Breast epithelium (tissue), 4 donors: ENCODE data around the gene ZNF81. TPM values are rescaled to one million over a fixed set of nuclear protein-coding genes. Genes with fewer than 3 reads are reported as not detected.

Source experiments
- DNase-seq, 2 donors: peaks; one replicate each; pipeline ENCODE4 v3.0.0-alpha.2; 2019; ENCODE audit warnings: low spot score in 2 of 2
- H3K27ac ChIP-seq, 2 donors: fragments of 200-600 bp; sonication (generic) in 1 of 2; one replicate each; pipeline ENCODE4 v1.5.1; 2016 to 2019; ENCODE audit warnings: mild to moderate bottlenecking in 1 of 2
- H3K27me3 ChIP-seq, 2 donors: fragments of 200-600 bp; sonication (generic) in 1 of 2; one replicate each; pipeline versions ENCODE4 v1.5.1 to v1.6.0; 2017 to 2019; ENCODE audit warnings: control low read depth in 1 of 2, mild to moderate bottlenecking in 1 of 2
- H3K36me3 ChIP-seq: fragments of 200-600 bp; one replicate; pipeline ENCODE4 v1.5.1; 2019
- H3K4me1 ChIP-seq, 2 donors: fragments of 200-600 bp; sonication (generic); one replicate each; pipeline ENCODE4 v1.5.1; 2016 to 2019; ENCODE audit warnings: control low read depth in 1 of 2
- H3K4me3 ChIP-seq, 3 donors: fragments of 200-600 bp; sonication (generic); 1 replicate in 2 of 3; 2 replicates in 1 of 3; pipeline ENCODE4 v1.5.1; 2016 to 2019; ENCODE audit warnings: mild to moderate bottlenecking in 3 of 3, moderate library complexity in 2 of 3
- H3K9me3 ChIP-seq, 2 donors: fragments of 200-600 bp; sonication (generic) in 1 of 2; one replicate each; pipeline ENCODE4 v1.5.1; 2016 to 2019; ENCODE audit warnings: control low read depth in 1 of 2
- CTCF ChIP-seq, 3 donors: fragments of 450-650 bp; IDR thresholded peaks; one replicate each; pipeline ENCODE4 v1.5.1; 2016 to 2017; ENCODE audit warnings: antibody characterized with exemption in 3 of 3, mild to moderate bottlenecking in 3 of 3, moderate library complexity in 3 of 3
- POLR2A ChIP-seq: fragments of 450-650 bp; IDR thresholded peaks from one replicate; pipeline ENCODE4 v1.6.1; 2016; ENCODE audit warnings: antibody characterized with exemption, mild to moderate bottlenecking, moderate library complexity
- POLR2AphosphoS5 ChIP-seq, 3 donors: sonication (generic); formaldehyde crosslinking; IDR thresholded peaks; one replicate each; pipeline ENCODE4 v1.6.1; 2017; ENCODE audit warnings: antibody characterized with exemption in 3 of 3
- intact Hi-C: fragments of 100-400 bp; cut with DNase I; formaldehyde crosslinking; loops from one replicate; pipeline ENCODE4 v1.15.1; 2023; ENCODE audit warnings: low total_unique reads
- total RNA-seq, 3 donors: library from RNA; depleted of rRNA; stranded (reverse); fragments of >200 nt; gene quantifications; one replicate each; pipeline ENCODE4 v1.1.0, GENCODE V29; 2016

The ZNF81 gene
- total RNA-seq, 3 donors from 2014 or later = 6.4 to 11.1 (median 10.2) TPM

DNA sequence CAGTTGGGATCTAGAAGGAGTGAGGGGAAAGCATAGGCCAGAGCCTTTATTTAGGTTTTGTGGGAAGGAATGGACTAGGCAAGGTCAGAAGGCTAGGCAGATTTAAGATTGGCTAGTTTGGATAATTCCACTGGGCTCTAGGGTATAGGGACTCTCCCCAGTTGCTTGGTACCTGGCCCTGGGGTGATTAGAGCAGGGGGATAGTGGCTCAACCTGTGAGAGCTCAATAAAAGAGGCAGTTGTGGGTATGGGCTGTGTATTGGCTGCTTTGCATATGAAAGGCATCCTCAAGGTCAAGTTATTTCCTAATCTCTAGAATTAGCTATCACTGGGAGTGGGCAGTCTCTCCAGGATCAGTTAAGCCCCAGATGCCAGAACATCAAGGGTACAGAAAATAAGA, 61.3 kb downstream of the ZNF81 start:
- no peaks in the 10 kb centered on the region for H3K4me1 ChIP-seq
- H3K27me3 ChIP-seq = peaks cover 0 to 5% of the 10 kb centered on the region in 2 donors
- TF ChIP-seq CTCF (IDR thresholded peaks at IDR 0.05) (no peak), POLR2A (no peak), POLR2AphosphoS5 (IDR thresholded peaks at IDR 0.05) (no peak)
- no peak overlapping the region for H3K4me3 ChIP-seq
- no peak for DNase-seq
- H3K9me3 ChIP-seq = peaks cover 0 to 5% of the 10 kb centered on the region in 2 donors
- H3K36me3 ChIP-seq = no peaks in the 10 kb centered on the region
- no peak overlapping the region for H3K27ac ChIP-seq
- intact Hi-C loops = no loop called here

GRCh38 chrX:47900833-47901232, 64.1 kb downstream of the ZNF81 start:
- no peak overlapping the region for H3K4me3 ChIP-seq
- peaks cover 0 to 5% of the 10 kb centered on the region in 2 donors for H3K27me3 ChIP-seq
- intact Hi-C loops = no loop called here
- no peaks in the 10 kb centered on the region for H3K9me3 ChIP-seq
- no peak for TF ChIP-seq CTCF (IDR thresholded peaks at IDR 0.05)
- TF ChIP-seq POLR2A = no peak
- TF ChIP-seq POLR2AphosphoS5 (IDR thresholded peaks at IDR 0.05) = no peak
- H3K27ac ChIP-seq = no peak overlapping the region
- no peak for DNase-seq
- no peaks in the 10 kb centered on the region for H3K4me1 ChIP-seq
- no peaks in the 10 kb centered on the region for H3K36me3 ChIP-seq

GRCh38 chrX:47902161-47902560, 65.5 kb downstream of the ZNF81 start:
- intact Hi-C loops = no loop called here
- Histone ChIP-seq H3K27me3 (peaks cover 0 to 5% of the 10 kb centered on the region in 2 donors), H3K27ac (no peak overlapping the region), H3K9me3 (no peaks in the 10 kb centered on the region), H3K36me3 (no peaks in the 10 kb centered on the region), H3K4me3 (no peak overlapping the region), H3K4me1 (no peaks in the 10 kb centered on the region)
- DNase-seq = no peak
- TF ChIP-seq CTCF (IDR thresholded peaks at IDR 0.05) (no peak), POLR2AphosphoS5 (IDR thresholded peaks at IDR 0.05) (no peak), POLR2A (no peak)

GRCh38 chrX:47915886-47916493, 79.3 kb downstream of the ZNF81 start:
- H3K4me1 ChIP-seq = no peaks in the 10 kb centered on the region
- no peak overlapping the region for H3K4me3 ChIP-seq
- DNase-seq = no peak
- intact Hi-C loops = no loop called here
- H3K27ac ChIP-seq = no peak overlapping the region
- no peaks in the 10 kb centered on the region for H3K36me3 ChIP-seq
- H3K9me3 ChIP-seq = peaks cover 16 to 67% of the 10 kb centered on the region in 2 donors
- TF ChIP-seq POLR2AphosphoS5 (IDR thresholded peaks at IDR 0.05) (no peak), CTCF (IDR thresholded peaks at IDR 0.05) (no peak), POLR2A (no peak)
- H3K27me3 ChIP-seq = no peaks in the 10 kb centered on the region

- no peak overlapping the region for H3K27ac ChIP-seq
- TF ChIP-seq POLR2AphosphoS5 (IDR thresholded peaks at IDR 0.05) = no peak
- no peak for TF ChIP-seq CTCF (IDR thresholded peaks at IDR 0.05)
- TF ChIP-seq POLR2A = no peak
- H3K4me3 ChIP-seq = no peak overlapping the region
- no peaks in the 10 kb centered on the region for H3K4me1 ChIP-seq
- peaks cover 16 to 63% of the 10 kb centered on the region in 2 donors for H3K9me3 ChIP-seq
- DNase-seq = no peak
- intact Hi-C loops = no loop called here
- no peaks in the 10 kb centered on the region for H3K36me3 ChIP-seq
- H3K27me3 ChIP-seq = no peaks in the 10 kb centered on the region
Measured at GRCh38 chrX:47918274-47918673, 81.6 kb downstream of the ZNF81 start.
